Activated T-cell treated with anti-CD3 and anti-CD28 coated beads, Interleukin-2, amount 50 U/mL, for 4 hours (primary cell): ENCODE results near the gene YTHDF2. TPM values are rescaled to one million over a fixed set of nuclear protein-coding genes. Genes with fewer than 3 reads are reported as not detected.
A peak's percentile ranks its signal among the peaks of the same experiment; 100 is the strongest.
"Not testable (repeated sequence)": the region's sequence is repeated elsewhere in the genome, so short reads cannot be mapped to it uniquely, and the experiment has no call there.

Experiments used
- ATAC-seq, 2 donors: fragments of 200-7000 bp; cut with Tn5 transposase; one replicate each; pipeline ENCODE4 v1.10.0; 2021
- DNase-seq: peaks from one replicate; pipeline ENCODE4 v3.0.0-alpha.2; 2020
- H3K27me3 Mint-ChIP-seq: one replicate; pipeline ENCODE4 v1.8.0; 2021; ENCODE audit warnings: low read depth, mixed read lengths
- H3K36me3 Mint-ChIP-seq: one replicate; pipeline ENCODE4 v1.8.0; 2022; ENCODE audit warnings: mixed read lengths; ENCODE audit not compliant: insufficient read depth
- H3K4me1 Mint-ChIP-seq: one replicate; pipeline ENCODE4 v1.8.0; 2021; ENCODE audit warnings: low read depth, mixed read lengths
- H3K4me3 Mint-ChIP-seq: one replicate; pipeline ENCODE4 v1.8.0; 2021; ENCODE audit warnings: mild to moderate bottlenecking, moderate library complexity, mixed read lengths
- H3K9me3 Mint-ChIP-seq: one replicate; pipeline ENCODE4 v1.8.0; 2021; ENCODE audit warnings: mixed read lengths
- total RNA-seq, 3 donors: library from RNA; stranded (reverse); gene quantifications; one replicate each; pipeline ENCODE4 v1.2.1, GENCODE V29; 2021

The YTHDF2 gene
- total RNA-seq: 100 to 1,000 TPM in 1 of 3 donors, 10 to 100 TPM in 2; 99.4 to 101 (median 99.8) TPM

DNA sequence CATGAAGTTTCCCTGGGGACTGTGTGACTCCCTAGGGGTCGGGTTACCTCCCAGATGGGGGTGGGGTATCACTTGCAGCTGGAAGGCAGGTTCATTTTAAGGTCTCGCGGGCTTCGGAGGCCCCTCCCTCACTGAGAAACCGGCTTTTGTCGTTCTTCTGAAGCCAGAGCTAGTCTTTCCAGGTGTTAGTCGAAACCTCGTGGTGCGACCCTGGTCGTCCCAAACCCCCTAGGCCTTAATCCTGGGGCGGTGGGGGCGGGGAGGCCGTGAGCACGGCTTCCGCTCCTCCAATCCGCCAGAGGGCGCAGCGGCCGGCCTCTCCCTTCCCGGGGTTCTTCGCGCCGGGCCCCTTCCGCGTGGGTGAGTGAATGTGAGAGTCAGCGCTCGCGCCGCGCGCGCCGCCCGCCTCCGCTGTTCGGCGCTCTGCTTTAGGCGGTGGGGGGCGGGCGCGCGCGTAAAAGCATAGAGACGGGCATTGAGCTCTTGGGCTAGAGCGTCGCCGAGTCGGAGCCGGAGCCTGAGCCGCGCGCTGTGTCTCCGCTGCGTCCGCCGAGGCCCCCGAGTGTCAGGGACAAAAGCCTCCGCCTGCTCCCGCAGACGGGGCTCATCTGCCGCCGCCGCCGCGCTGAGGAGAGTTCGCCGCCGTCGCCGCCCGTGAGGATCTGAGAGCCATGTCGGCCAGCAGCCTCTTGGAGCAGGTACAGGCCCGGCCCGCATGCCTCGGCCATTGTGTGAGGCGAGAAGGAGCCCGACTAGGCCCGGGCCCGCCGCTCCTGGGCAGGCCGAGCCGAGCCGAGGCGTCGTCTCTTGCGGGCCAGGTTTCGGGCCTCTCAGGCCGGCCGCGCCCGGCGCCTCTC is at the start of gene YTHDF2:
TSS of gene YTHDF2 (plus strand) at position 491 of the 857 bp plus-strand sequence. CDS start at position 672, 181 bp downstream.
- ATAC-seq (peak; percentile 94 to 95), DNase-seq (peak; percentile 98)
- H3K27me3 Mint-ChIP-seq: no peaks in the 10 kb centered on the region
- peak within 1 kb of the TSS; percentile 98 for H3K4me3 Mint-ChIP-seq
- peaks cover 34% of the 10 kb centered on the region for H3K4me1 Mint-ChIP-seq
- peaks cover 21% of the 10 kb centered on the region for H3K36me3 Mint-ChIP-seq
- H3K9me3 Mint-ChIP-seq: no peaks in the 10 kb centered on the region

DNA sequence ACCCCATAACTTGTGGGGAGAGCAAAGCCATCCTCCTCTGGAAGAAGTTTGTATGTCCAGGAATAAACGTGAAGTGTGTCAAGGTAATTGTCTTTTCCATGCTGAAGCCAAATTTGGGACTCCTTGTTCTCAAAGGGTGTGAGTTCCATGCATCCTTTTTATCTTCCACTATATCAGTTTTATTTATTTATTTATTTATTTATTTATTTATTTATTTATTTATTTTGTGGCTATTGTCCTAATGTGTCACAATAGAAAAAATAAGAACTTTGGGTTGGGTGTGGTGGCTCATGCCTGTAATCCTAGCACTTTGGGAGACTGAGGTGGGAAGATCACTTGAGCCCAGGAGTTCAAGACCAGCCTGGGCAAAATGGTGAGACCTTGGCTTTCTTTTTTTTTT is 45.1 kb upstream of the YTHDF2 start:
- ATAC-seq: not testable (repeated sequence)

GRCh38 chr1:28703629-28704028 is 33.1 kb upstream of the YTHDF2 start:
- no peaks in the 10 kb centered on the region for H3K4me1 Mint-ChIP-seq
- ATAC-seq (no peak), DNase-seq (no peak)

More for the DNA sequence above, 45.1 kb upstream of the YTHDF2 start:
- not testable (repeated sequence) for H3K27me3 Mint-ChIP-seq, H3K9me3 Mint-ChIP-seq, H3K4me3 Mint-ChIP-seq, DNase-seq, H3K4me1 Mint-ChIP-seq
- peaks cover 17% of the 10 kb centered on the region for H3K36me3 Mint-ChIP-seq

DNA sequence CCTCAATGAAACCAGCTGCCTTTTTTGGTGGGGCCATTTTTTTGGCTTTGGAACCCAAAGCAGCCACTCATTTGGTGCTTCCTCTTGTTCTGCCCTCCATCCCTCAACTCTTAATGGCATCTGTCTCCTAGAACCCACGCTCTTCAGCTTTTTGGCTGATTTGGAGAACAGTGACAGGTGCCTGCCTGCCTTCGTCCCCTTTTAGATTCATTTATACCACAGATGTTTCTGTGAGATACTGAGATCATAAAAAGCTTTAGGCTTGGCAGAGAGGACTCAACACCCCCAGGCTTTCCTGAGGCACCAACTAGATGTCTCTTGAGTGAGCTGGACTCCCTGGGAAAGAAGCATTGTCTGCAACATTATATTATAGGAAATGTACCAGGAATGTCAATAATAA is 20.4 kb upstream of the YTHDF2 start:
- ATAC-seq (no peak), DNase-seq (no peak)
- Mint-ChIP-seq H3K9me3 (no peaks in the 10 kb centered on the region), H3K36me3 (peaks cover 13% of the 10 kb centered on the region), H3K4me1 (no peaks in the 10 kb centered on the region), H3K27me3 (no peaks in the 10 kb centered on the region), H3K4me3 (no peak overlapping the region)

More at GRCh38 chr1:28703629-28704028, 33.1 kb upstream of the YTHDF2 start:
- peaks cover 26% of the 10 kb centered on the region for H3K36me3 Mint-ChIP-seq
- H3K27me3 Mint-ChIP-seq: no peaks in the 10 kb centered on the region
- no peak overlapping the region for H3K4me3 Mint-ChIP-seq
- H3K9me3 Mint-ChIP-seq: no peaks in the 10 kb centered on the region

DNA sequence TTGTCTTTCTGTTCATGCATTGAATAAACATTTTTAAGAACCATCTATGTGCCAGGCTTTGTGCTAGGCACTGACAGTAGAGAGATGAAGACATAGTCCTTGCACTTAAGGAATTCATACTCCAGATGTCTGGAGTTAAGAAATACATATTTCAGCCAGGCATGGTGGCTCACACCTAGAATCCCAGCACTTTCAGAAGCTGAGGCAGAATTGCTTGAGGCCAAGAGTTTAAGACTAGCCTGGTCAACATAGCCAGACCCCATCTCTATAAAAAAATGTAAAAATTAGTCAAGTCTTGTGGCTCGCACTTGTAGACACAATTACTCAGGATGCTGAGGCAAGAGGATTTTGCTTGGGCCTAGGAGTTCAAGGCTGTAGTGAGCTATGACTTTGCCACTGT is 18.6 kb upstream of the YTHDF2 start:
- Mint-ChIP-seq H3K9me3 (no peaks in the 10 kb centered on the region), H3K4me1 (no peaks in the 10 kb centered on the region), H3K27me3 (no peaks in the 10 kb centered on the region), H3K36me3 (peaks cover 13% of the 10 kb centered on the region), H3K4me3 (no peak overlapping the region)
- no peak for DNase-seq
- ATAC-seq: no peak

DNA sequence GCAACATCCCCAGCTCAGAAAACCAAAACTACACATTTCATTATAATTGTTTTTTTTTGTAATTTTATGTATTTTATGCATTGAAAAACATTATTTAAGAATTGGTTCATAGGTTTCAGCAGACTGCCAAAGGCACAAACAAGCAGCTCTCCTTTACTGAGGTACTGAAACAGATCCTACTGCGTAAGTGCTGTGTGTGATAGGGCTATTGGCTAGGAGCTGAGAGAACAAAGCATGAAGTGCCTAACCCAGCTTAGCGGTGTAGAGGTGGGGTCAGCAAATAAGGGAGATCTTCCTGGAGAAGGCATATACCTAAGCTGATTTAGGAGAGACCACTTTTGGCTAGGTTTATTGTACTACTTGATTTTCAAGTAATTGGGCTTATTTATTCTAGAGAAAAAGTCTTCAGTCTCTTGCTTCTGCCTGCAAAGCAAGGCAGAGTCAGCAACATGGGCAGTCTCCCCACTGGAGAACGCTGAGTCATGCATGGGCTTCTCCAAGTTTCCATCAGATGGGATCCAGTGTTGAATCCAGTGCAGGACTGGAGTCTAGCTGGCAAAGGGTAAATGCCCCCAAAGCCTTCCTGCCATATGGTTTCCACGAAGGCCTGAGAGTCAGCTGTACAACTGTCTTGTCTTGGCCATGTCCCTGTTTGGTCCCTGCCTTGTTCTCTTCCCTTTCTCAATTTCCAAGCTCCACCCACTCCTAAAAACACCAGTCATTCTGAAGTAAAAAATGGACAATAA is 18.0 kb upstream of the YTHDF2 start:
- no peaks in the 10 kb centered on the region for H3K9me3 Mint-ChIP-seq
- DNase-seq: no peak
- no peak overlapping the region for H3K4me3 Mint-ChIP-seq
- peaks cover 11% of the 10 kb centered on the region for H3K36me3 Mint-ChIP-seq
- no peaks in the 10 kb centered on the region for H3K4me1 Mint-ChIP-seq
- no peak for ATAC-seq
- no peaks in the 10 kb centered on the region for H3K27me3 Mint-ChIP-seq

DNA sequence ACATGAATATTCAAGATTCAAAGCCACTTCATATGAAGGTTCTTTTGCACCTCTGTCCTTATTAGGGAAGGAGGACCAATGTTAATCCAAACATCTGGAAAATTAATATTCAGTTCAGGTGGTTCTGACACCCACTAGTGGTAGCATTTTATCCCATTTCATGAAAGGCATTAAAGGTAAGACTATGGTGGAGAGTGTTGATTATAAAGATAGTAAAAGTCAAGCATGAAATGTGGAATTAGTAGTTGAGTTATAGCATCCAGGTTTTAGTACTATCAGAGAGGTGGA is 17.5 kb upstream of the YTHDF2 start:
- no peak for ATAC-seq
- no peaks in the 10 kb centered on the region for H3K27me3 Mint-ChIP-seq

GRCh38 chr1:28720376-28720775 is 16.4 kb upstream of the YTHDF2 start:
- Mint-ChIP-seq H3K36me3 (peaks cover 2% of the 10 kb centered on the region), H3K4me1 (no peaks in the 10 kb centered on the region), H3K9me3 (no peaks in the 10 kb centered on the region), H3K27me3 (no peaks in the 10 kb centered on the region), H3K4me3 (no peak overlapping the region)
- ATAC-seq (no peak), DNase-seq (no peak)

More for the DNA sequence above, 17.5 kb upstream of the YTHDF2 start:
- Mint-ChIP-seq H3K4me1 (no peaks in the 10 kb centered on the region), H3K36me3 (peaks cover 9% of the 10 kb centered on the region), H3K4me3 (no peak overlapping the region), H3K9me3 (no peaks in the 10 kb centered on the region)
- no peak for DNase-seq

DNA sequence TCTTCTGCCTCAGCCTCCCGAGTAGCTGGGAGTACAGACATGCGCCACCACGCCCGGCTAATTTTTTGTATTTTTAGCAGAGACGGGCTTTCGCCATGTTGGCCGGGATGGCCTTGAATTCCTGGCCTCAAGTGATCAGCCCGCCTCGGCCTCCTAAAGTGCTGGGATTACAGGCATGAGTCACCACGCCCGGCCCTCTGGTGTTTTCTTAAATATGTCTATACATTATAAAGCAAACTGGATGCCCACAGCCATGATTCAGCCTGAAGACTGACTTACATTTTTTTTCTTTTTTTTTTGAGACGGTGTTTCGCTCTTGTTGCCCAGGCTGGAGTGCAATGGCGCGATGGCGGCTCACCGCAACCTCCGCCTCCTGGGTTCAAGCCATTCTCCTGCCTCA is 14.8 kb upstream of the YTHDF2 start:
- not testable (repeated sequence) for DNase-seq, H3K9me3 Mint-ChIP-seq, H3K4me1 Mint-ChIP-seq, H3K36me3 Mint-ChIP-seq, H3K27me3 Mint-ChIP-seq, H3K4me3 Mint-ChIP-seq, ATAC-seq

DNA sequence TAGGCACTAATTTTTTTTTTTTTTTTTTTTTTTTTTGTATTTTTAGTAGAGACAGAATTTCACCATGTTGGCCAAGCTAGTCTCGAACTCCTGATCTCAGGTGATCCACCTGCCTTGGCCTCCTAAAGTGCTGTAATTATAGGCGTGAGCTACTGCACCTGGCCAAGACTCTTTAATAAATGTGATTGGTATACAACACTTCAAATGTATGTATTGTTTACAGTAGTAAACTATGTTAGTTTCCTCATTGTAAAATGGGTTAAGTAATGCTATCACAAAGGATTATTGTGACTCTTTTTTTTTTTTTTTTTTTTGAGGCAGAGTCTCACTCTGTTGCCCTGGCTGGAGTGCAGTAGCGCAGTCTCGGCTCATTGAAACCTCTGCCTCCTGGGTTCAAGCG is 11.4 kb upstream of the YTHDF2 start:
- H3K9me3 Mint-ChIP-seq, DNase-seq, ATAC-seq, H3K36me3 Mint-ChIP-seq, H3K4me3 Mint-ChIP-seq, H3K4me1 Mint-ChIP-seq, H3K27me3 Mint-ChIP-seq: not testable (repeated sequence)

DNA sequence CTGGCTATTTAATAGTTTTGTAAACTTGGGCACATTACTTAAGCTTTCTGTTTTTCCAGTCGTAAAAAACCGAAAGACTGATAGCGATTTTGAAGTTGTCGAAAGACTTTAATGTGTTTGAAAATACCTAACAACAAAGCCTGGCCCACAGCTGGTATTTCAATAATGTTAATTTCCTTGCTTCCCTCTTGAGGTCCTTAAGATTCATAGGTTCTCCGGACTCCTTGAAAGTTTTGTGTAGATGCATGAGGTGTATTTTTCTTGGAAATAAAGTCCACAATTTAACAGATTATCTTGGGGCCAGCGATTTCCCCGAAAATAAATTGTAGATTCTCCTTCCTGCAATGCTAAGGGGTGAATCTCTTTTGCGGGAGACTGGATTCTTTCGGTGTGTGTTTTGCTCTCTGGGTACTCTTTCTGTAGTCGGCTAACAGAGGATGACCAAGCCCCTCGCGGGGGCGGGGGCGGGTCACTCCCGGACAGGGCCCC is 735 bp upstream of the YTHDF2 start:
- H3K36me3 Mint-ChIP-seq: peaks cover 17% of the 10 kb centered on the region
- DNase-seq (no peak), ATAC-seq (no peak)
- H3K27me3 Mint-ChIP-seq: no peaks in the 10 kb centered on the region
- H3K9me3 Mint-ChIP-seq: no peaks in the 10 kb centered on the region
- peak overlapping the region; percentile 98 for H3K4me3 Mint-ChIP-seq
- H3K4me1 Mint-ChIP-seq: peaks cover 27% of the 10 kb centered on the region

- Mint-ChIP-seq H3K9me3 (no peaks in the 10 kb centered on the region), H3K27me3 (no peaks in the 10 kb centered on the region), H3K4me1 (peaks cover 40% of the 10 kb centered on the region), H3K4me3 (peak overlapping the region; percentile 98), H3K36me3 (peaks cover 26% of the 10 kb centered on the region)
- DNase-seq (peak; percentile 34), ATAC-seq (peak; percentile 11 to 16)
These were observed 780 bp downstream of the YTHDF2 start for GRCh38 chr1:28737307-28738132.

DNA sequence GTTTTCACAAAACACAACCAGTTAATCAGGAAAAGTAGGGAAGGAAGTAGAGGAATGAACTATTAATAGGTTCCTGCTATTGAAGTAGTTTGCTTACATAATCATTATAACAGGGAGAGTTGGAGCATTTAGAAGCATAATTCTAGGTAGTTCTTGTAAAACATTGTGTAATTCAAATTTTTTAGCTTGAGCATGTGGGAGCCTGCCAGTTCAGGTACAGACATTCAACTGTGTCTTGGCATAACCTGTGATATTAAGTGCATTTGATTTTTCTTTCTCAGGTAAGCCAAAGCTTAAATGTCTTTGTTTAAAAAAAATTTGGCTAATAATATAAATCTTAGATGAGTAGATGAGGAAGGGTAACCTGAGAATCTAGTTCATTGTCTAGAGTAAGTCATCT is 3.4 kb downstream of the YTHDF2 start:
- Mint-ChIP-seq H3K9me3 (no peaks in the 10 kb centered on the region), H3K36me3 (peaks cover 49% of the 10 kb centered on the region), H3K27me3 (no peaks in the 10 kb centered on the region), H3K4me1 (peaks cover 60% of the 10 kb centered on the region), H3K4me3 (peak overlapping the region; percentile 98)
- DNase-seq: no peak
- ATAC-seq: no peak

DNA sequence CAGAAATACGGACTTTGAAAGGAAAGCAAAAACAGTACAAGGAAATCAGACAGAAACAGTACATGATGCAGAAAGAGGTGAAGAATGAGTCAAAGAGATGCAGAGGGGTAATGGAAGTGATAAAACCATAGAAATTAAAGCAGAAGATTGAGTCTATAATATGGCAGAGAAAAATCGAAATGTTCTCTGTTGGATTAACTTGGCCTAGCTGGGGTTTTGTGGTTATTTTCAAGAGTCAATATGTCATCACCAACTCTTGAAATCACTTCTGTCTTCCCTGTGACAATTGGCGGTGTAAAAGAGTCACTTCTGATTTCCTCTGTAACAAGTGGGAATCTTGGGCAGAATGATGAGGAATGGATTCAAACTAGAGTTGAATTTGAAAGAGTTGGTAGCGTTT is 7.4 kb downstream of the YTHDF2 start:
- Mint-ChIP-seq H3K4me1 (peaks cover 68% of the 10 kb centered on the region), H3K36me3 (peaks cover 47% of the 10 kb centered on the region), H3K4me3 (peak overlapping the region; percentile 69), H3K27me3 (no peaks in the 10 kb centered on the region), H3K9me3 (no peaks in the 10 kb centered on the region)
- DNase-seq (no peak), ATAC-seq (peak; percentile 74 to 84)
